DOHH2 (cell line): Measurements from ENCODE around the gene SYK.

Experiments used
- H3F3A ChIP-seq: fragments of 200-600 bp; sonication (generic), shearing (Covaris generic); 2 replicates; pipeline ENCODE4 v1.6.0; 2016; ENCODE audit warnings: antibody characterized with exemption, mild to moderate bottlenecking; ENCODE audit not compliant: control insufficient read depth, insufficient read depth
- H3K27ac ChIP-seq: fragments of 200-600 bp; sonication (generic); 2 replicates; pipeline ENCODE4 v1.5.1; 2014; ENCODE audit warnings: low read depth, mild to moderate bottlenecking, low read length, moderate library complexity
- H3K27me3 ChIP-seq: fragments of 200-600 bp; sonication (generic); 2 replicates; pipeline ENCODE4 v1.6.1; 2014; ENCODE audit warnings: mild to moderate bottlenecking, low read length, mixed read lengths; ENCODE audit not compliant: control insufficient read depth
- H3K36me3 ChIP-seq: fragments of 200-600 bp; sonication (generic); 2 replicates; pipeline ENCODE4 v1.6.1; 2014; ENCODE audit warnings: mild to moderate bottlenecking, low read length, moderate library complexity, mixed read lengths; ENCODE audit not compliant: control insufficient read depth
- H3K4me1 ChIP-seq: fragments of 200-600 bp; sonication (generic); 2 replicates; pipeline ENCODE4 v1.6.1; 2014; ENCODE audit warnings: mild to moderate bottlenecking, low read length, mixed read lengths; ENCODE audit not compliant: control insufficient read depth
- H3K4me2 ChIP-seq: fragments of 200-600 bp; sonication (generic); 2 replicates; pipeline ENCODE4 v1.6.0; 2014; ENCODE audit warnings: mild to moderate bottlenecking, low read length, moderate library complexity
- H3K4me3 ChIP-seq: fragments of 200-600 bp; sonication (generic); 2 replicates; pipeline ENCODE4 v1.5.1; 2014; ENCODE audit warnings: mild to moderate bottlenecking, low read length, mixed read lengths
- H3K79me2 ChIP-seq: fragments of 200-600 bp; sonication (generic); 2 replicates; pipeline ENCODE4 v1.6.1; 2014; ENCODE audit warnings: mild to moderate bottlenecking, low read length, mixed read lengths; ENCODE audit not compliant: control insufficient read depth
- H3K9me2 ChIP-seq: fragments of 200-600 bp; sonication (generic); replicated peaks from 2 replicates; pipeline ENCODE4 v1.6.1; 2014; ENCODE audit warnings: mild to moderate bottlenecking, low read length, mixed read lengths; ENCODE audit not compliant: control insufficient read depth
- H3K9me3 ChIP-seq: fragments of 200-600 bp; sonication (generic); 2 replicates; pipeline ENCODE4 v1.6.1; 2014; ENCODE audit warnings: antibody characterized with exemption, low read length, mixed read lengths; ENCODE audit not compliant: control insufficient read depth, insufficient read depth
- H4K20me1 ChIP-seq: fragments of 200-600 bp; sonication (generic); 2 replicates; pipeline ENCODE4 v1.6.0; 2014; ENCODE audit warnings: low read depth, mild to moderate bottlenecking, antibody characterized with exemption, low read length, moderate library complexity; ENCODE audit not compliant: control insufficient read depth, insufficient read depth
- CTCF ChIP-seq: fragments of 200-600 bp; sonication (generic); IDR thresholded peaks from one replicate; pipeline ENCODE4 v1.5.1; 2014; ENCODE audit warnings: antibody characterized with exemption, mild to moderate bottlenecking, low read depth, low read length; ENCODE audit not compliant: poor library complexity, severe bottlenecking
- EZH2phosphoT487 ChIP-seq: fragments of 200-600 bp; sonication (generic); IDR thresholded peaks from 2 replicates; pipeline ENCODE4 v1.6.1; 2017; ENCODE audit warnings: borderline replicate concordance, mild to moderate bottlenecking, antibody characterized with exemption, low read length, moderate library complexity, mixed read lengths

SYK gene

GRCh38 chr9:90827181-90827871 is 25.7 kb downstream of the SYK start:
- peak overlapping the region; percentile 78 for H3K4me2 ChIP-seq
- peaks cover 11% of the 10 kb centered on the region for H3K9me3 ChIP-seq
- H3K79me2 ChIP-seq, result peaks cover 95% of the 10 kb centered on the region
- H3K4me1 ChIP-seq, result peaks cover 92% of the 10 kb centered on the region
- H3K36me3 ChIP-seq, result peaks cover 85% of the 10 kb centered on the region
- H3K9me2 ChIP-seq, result no peaks in the 10 kb centered on the region
- TF ChIP-seq EZH2phosphoT487 (no peak), CTCF (no peak)
- peaks cover 71% of the 10 kb centered on the region for H3F3A ChIP-seq
- H3K27ac ChIP-seq, result peak overlapping the region; percentile 97
- H4K20me1 ChIP-seq, result no peaks in the 10 kb centered on the region
- H3K4me3 ChIP-seq, result peak overlapping the region; percentile 96
- no peaks in the 10 kb centered on the region for H3K27me3 ChIP-seq

- TF ChIP-seq EZH2phosphoT487, result no peak
- peak; percentile 85 for TF ChIP-seq CTCF
- peaks cover 96% of the 10 kb centered on the region for H3K79me2 ChIP-seq
- H3F3A ChIP-seq, result peaks cover 48% of the 10 kb centered on the region
- H3K36me3 ChIP-seq, result peaks cover 85% of the 10 kb centered on the region
- peak overlapping the region; percentile 96 for H3K4me3 ChIP-seq
- no peaks in the 10 kb centered on the region for H3K9me3 ChIP-seq
- no peaks in the 10 kb centered on the region for H3K9me2 ChIP-seq
- peak overlapping the region; percentile 78 for H3K4me2 ChIP-seq
- H3K27ac ChIP-seq, result peak overlapping the region; percentile 97
- no peaks in the 10 kb centered on the region for H3K27me3 ChIP-seq
- H3K4me1 ChIP-seq, result peaks cover 92% of the 10 kb centered on the region
- H4K20me1 ChIP-seq, result no peaks in the 10 kb centered on the region
Observed at GRCh38 chr9:90830051-90830450, 28.4 kb downstream of the SYK start.

- TF ChIP-seq EZH2phosphoT487, result no peak
- TF ChIP-seq CTCF, result no peak
- Histone ChIP-seq H3K4me2 (peak overlapping the region; percentile 78), H3K27ac (peak overlapping the region; percentile 97), H3K9me3 (no peaks in the 10 kb centered on the region), H3K27me3 (no peaks in the 10 kb centered on the region), H3F3A (peaks cover 43% of the 10 kb centered on the region), H4K20me1 (no peaks in the 10 kb centered on the region; the same call in 1 of the 2 replicates), H3K79me2 (peaks cover 96% of the 10 kb centered on the region), H3K4me3 (peak overlapping the region; percentile 96), H3K4me1 (peaks cover 92% of the 10 kb centered on the region), H3K9me2 (no peaks in the 10 kb centered on the region), H3K36me3 (peaks cover 85% of the 10 kb centered on the region)
Observed at GRCh38 chr9:90830977-90831376, 29.4 kb downstream of the SYK start.
